AG04450 (cell line): Measurements from ENCODE around the gene ICAM3. TPM values are rescaled to one million over a fixed set of nuclear protein-coding genes. Genes with fewer than 3 reads are reported as not detected.
A peak's percentile ranks its signal among the peaks of the same experiment; 100 is the strongest.

Experiments
- CTCF ChIA-PET: fragments of 300-600, 350-600 bp; formaldehyde crosslinking; extraction: SDS; loops from one replicate; lab custom pipeline; 2022; ENCODE audit warnings: antibody characterized with exemption, inconsistent platforms; lab: Charles Lee
- POLR2A ChIA-PET: fragments of 350-600 bp; formaldehyde crosslinking; extraction: SDS; loops from one replicate; lab custom pipeline; 2021; ENCODE audit warnings: antibody characterized with exemption, inconsistent platforms; lab: Yijun Ruan, JAX
- DNase-seq: peaks from one replicate; pipeline ENCODE4 v3.0.0-alpha.2; 2011; ENCODE audit warnings: low read depth, low spot score
- H3K27ac ChIP-seq: one replicate; pipeline ENCODE4 v1.5.1; 2012; ENCODE audit warnings: low read depth, low read length, control low read depth
- H3K27me3 ChIP-seq: one replicate; pipeline ENCODE4 v1.6.0; 2012; ENCODE audit warnings: low read length; ENCODE audit not compliant: control insufficient read depth, insufficient read depth
- H3K4me3 ChIP-seq: 2 replicates; pipeline ENCODE4 v1.5.1; 2011; ENCODE audit warnings: mild to moderate bottlenecking, low read depth, low read length, control low read depth
- H3K9me3 ChIP-seq: 2 replicates; pipeline ENCODE4 v1.5.1; 2012; ENCODE audit warnings: low read length; ENCODE audit not compliant: control insufficient read depth, insufficient read depth
- polyA plus RNA-seq: library from polyadenylated mRNA; depleted of rRNA; stranded (reverse); fragments of >200 nt; gene quantifications from 2 replicates; pipeline ENCODE4 v1.2.3, GENCODE V29; 2011
- TF ChIP-seq, protein P1 (sequence below): IDR thresholded peaks from 2 replicates; pipeline ENCODE4 v1.5.1; 2011; ENCODE audit warnings: low read depth, low read length, control low read depth, inconsistent platforms

Gene ICAM3
- polyA plus RNA-seq, 1 experiment = 6.7 TPM

DNA sequence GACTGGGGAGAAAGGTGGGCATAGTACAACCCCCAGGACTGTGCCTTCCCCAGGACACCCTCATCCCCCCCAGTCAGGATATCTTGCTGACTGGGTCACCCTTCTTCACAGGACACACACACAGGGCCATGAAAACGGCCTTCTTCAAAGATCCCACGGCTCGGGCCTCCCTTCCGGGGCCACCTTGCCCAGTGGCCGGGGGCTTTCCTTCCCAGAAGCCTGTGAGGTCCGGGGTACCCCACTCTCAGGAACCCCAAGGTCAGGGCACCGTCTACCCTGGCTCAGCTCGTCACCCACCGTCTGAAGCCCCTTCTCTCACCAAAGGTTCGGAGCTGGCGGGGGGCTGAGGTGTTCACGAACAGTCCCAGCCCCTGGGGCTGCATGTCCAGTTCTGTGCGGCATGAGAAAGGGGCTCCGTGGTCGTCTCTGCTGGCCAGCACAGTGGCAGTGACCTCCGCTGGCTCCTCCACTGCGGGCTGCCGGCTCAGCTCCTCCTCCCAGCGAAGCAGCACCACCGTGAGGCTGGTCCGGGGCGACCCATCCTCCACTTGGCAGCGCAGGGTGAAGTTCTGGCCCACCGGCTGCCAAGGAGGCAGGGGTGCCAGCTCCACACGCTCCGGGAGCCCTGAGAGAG is 4.0 kb downstream of the ICAM3 start:
- Histone ChIP-seq H3K9me3 (no peaks in the 10 kb centered on the region), H3K27me3 (no peaks in the 10 kb centered on the region), H3K27ac (no peak overlapping the region), H3K4me3 (no peak overlapping the region; the same call in 1 of the 2 replicates)
- no peak for DNase-seq
- POLR2A ChIA-PET = interaction anchor here (1.1 kb wide), 1 partner anchor 76 kb away, joined by 5 read pairs; no protein-coding TSS in a partner anchor
- TF ChIP-seq, protein P1, sequence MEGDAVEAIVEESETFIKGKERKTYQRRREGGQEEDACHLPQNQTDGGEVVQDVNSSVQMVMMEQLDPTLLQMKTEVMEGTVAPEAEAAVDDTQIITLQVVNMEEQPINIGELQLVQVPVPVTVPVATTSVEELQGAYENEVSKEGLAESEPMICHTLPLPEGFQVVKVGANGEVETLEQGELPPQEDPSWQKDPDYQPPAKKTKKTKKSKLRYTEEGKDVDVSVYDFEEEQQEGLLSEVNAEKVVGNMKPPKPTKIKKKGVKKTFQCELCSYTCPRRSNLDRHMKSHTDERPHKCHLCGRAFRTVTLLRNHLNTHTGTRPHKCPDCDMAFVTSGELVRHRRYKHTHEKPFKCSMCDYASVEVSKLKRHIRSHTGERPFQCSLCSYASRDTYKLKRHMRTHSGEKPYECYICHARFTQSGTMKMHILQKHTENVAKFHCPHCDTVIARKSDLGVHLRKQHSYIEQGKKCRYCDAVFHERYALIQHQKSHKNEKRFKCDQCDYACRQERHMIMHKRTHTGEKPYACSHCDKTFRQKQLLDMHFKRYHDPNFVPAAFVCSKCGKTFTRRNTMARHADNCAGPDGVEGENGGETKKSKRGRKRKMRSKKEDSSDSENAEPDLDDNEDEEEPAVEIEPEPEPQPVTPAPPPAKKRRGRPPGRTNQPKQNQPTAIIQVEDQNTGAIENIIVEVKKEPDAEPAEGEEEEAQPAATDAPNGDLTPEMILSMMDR = no peak
- CTCF ChIA-PET = interaction anchor here (0.7 to 1.1 kb wide), 3 partner anchors 35 to 66 kb away, joined by 3 to 5 read pairs (median 4); no protein-coding TSS in a partner anchor

DNA sequence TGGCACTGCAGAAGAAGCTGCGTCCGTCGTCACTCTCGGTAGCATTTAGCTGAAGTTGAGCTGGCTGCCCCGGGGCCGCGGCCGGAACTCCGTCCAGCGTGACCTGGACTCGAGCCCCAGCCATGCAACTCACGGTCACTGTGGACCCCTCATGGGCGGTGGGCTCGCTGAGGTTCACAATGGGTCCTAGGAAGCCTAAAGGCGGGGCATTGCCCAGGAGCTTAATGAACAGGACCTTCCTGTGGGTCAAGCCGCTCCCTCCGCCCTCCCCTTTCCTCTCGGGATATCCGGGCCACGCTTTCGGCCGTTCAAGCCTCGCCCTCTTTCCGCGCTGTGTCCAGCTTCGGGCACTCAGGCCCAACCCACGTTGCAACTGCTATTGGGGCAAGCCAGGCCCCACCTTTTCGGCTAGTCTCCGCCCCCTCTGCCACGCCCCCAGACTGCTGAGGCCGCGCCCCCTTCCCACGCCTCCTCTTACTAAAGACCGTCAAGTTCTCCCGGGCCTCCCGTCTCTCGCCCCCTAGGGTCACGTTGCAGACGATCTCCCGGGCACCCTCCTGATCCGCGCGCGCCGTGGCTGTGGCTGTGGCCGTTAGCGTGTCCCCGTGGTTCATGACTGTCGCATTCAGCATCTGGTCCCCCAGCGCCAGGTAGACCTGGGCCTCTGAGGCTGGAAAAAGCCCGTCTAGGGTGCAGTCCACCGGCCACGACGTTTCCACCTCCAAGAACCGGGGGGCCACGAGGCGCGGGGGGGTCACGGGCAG is 4.7 kb downstream of the ICAM3 start:
- peak; percentile 89 for DNase-seq
- CTCF ChIA-PET = interaction anchor here (0.7 to 1.9 kb wide), 6 partner anchors 20 to 404 kb away, joined by 3 to 6 read pairs (median 4); no protein-coding TSS in a partner anchor
- Histone ChIP-seq H3K27me3 (no peaks in the 10 kb centered on the region), H3K4me3 (peak overlapping the region; percentile 89), H3K9me3 (no peaks in the 10 kb centered on the region), H3K27ac (no peak overlapping the region)
- POLR2A ChIA-PET = interaction anchor here (0.6 to 3.5 kb wide), 8 partner anchors 17 to 141 kb away, joined by 3 to 25 read pairs (median 6); partner anchors contain the start of genes ICAM4, ICAM5 and TYK2
- TF ChIP-seq, protein P1 = peak; percentile 33; the same call in 1 of the 2 replicates

DNA sequence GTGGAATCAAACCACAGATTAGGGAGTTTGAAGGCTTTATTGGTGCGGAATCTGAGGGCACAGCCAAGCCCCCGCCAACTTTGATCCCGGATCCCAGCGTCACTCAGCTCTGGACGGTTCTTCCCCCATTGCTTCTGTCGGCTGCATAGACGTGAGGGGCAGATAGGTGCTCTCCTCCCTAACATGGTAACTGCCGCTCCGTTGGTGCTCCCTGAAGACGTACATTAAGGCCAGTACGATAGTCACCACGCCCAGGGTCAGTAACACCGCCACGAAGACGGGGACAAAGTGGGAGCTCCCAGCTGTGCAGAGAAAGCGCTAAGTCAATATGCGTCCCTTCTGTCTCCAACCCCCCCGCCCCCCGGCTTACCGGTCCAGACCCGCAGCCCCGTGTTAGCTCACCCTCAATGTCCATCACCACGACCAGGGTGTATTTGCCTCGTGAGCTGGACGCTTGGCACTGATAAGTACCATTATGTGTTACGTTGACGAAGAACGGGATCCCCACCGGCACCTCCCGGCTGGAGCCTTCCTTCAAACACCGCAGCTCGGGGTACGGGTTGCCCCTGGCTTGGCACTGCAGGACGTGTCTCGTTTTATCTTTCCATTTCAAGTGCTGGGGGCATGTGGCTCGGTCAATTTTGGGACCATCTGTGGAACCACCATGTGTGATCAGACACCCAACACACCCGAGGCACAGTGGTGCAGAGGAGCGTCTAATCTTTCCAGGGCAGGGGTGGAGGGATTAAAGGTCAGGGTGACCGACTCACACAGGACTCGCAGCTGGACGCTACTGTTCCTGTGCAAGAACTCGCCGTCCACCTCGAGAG is 5.5 kb downstream of the ICAM3 start:
- DNase-seq = no peak
- POLR2A ChIA-PET = interaction anchor here (0.6 to 3.5 kb wide), 28 partner anchors 7 to 1187 kb away, joined by 3 to 25 read pairs (median 5); partner anchors contain the start of genes ICAM1, ICAM4, ICAM5 and TYK2
- CTCF ChIA-PET = interaction anchor here (0.6 to 1.9 kb wide), 8 partner anchors 19 to 403 kb away, joined by 3 to 7 read pairs (median 4); partner anchors contain the start of gene ICAM1

DNA sequence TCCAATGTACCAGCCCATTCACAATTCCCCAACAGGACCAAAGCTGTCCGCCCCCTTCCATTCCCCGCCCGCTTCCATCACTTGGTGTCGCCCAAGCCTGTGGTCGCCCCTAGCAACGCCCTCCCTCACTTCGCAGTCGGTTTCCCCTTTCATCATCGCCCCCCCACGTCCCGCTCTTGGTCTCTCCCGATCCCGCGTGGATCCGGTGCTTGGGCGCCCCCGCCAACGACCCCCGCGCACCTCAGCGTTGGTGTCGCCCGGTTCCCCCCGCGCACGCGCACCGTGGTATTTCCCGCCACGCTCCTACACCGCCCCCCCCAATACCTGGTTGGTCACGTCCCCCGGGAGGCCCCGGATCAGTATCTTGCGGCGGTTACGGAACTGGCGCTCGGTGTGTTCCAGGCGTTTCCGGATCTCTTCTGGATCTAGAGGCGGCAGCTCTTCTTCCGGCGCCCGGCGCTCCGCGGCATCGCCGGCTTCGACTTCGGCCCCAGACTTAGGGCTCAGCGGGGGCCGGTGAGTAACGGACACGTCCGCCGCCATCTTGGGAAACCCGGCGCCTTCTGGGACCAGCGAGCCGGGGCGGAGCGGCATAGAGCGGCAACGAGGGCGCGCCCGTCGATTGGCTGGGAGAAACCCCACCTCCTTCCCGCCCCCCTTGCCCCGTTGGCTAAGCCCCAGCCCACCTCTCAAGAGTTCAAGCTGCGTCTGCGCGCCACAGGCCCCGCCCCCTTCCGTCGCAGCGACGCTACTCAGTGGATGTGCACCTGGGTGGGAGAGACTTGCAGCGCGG is 6.3 kb downstream of the ICAM3 start, which contains the start of gene RAVER1:
RAVER1 (minus strand) TSS at position 565 of the 793 bp plus-strand sequence; CDS start at position 543, 22 bp downstream.
- H3K27me3 ChIP-seq = no peaks in the 10 kb centered on the region
- H3K4me3 ChIP-seq = peak within 1 kb of the TSS; percentile 89
- ChIA-PET POLR2A (interaction anchor here (0.6 to 3.5 kb wide), 24 partner anchors 8 to 1188 kb away, joined by 3 to 25 read pairs (median 4); partner anchors contain the start of genes ICAM1, ICAM4, ICAM5 and TYK2), CTCF (interaction anchor here (0.6 to 1.9 kb wide), 5 partner anchors 54 to 402 kb away, joined by 3 to 7 read pairs (median 6); partner anchors contain the start of gene ICAM1)
- no peaks in the 10 kb centered on the region; the same call in 1 of the 2 replicates for H3K9me3 ChIP-seq
- DNase-seq = peak; percentile 94
- H3K27ac ChIP-seq = peak within 1 kb of the TSS; percentile 96
- TF ChIP-seq, protein P1 = no peak; the same call in 1 of the 2 replicates

More for the DNA sequence above, 5.5 kb downstream of the ICAM3 start:
- H3K4me3 ChIP-seq = peak overlapping the region; percentile 89
- H3K9me3 ChIP-seq = no peaks in the 10 kb centered on the region
- H3K27me3 ChIP-seq = no peaks in the 10 kb centered on the region
- peak overlapping the region; percentile 39 for H3K27ac ChIP-seq
- TF ChIP-seq, protein P1 = no peak
